Right cardiac atrium (tissue), 5 donors: Measurements from ENCODE around the gene EPHB3. TPM values are rescaled to one million over a fixed set of nuclear protein-coding genes. Genes with fewer than 3 reads are reported as not detected.

Experiments
- ATAC-seq, 2 donors: fragments of 200-7000 bp; cut with Tn5 transposase; one replicate each; pipeline versions ENCODE4 v1.8.0 to v1.9.1; 2020; ENCODE audit warnings: moderate library complexity in 2 of 2, mild to moderate bottlenecking in 1 of 2
- DNase-seq, 3 donors: peaks; one replicate each; pipeline ENCODE4 v3.0.0-alpha.2; 2020
- H3K27ac ChIP-seq: one replicate; pipeline ENCODE4 v1.5.1; 2013; ENCODE audit warnings: mild to moderate bottlenecking, low read length, control low read depth, moderate library complexity
- H3K27me3 ChIP-seq: one replicate; pipeline ENCODE4 v1.6.1; 2013; ENCODE audit not compliant: control insufficient read depth, insufficient read depth
- H3K4me1 ChIP-seq: one replicate; pipeline ENCODE4 v1.6.1; 2013; ENCODE audit warnings: low read length; ENCODE audit not compliant: control insufficient read depth, insufficient read depth
- H3K4me3 ChIP-seq: one replicate; pipeline ENCODE4 v1.5.1; 2013; ENCODE audit warnings: low read length, control low read depth
- H3K9me3 ChIP-seq: one replicate; pipeline ENCODE4 v1.6.1; 2013; ENCODE audit warnings: low read length; ENCODE audit not compliant: control insufficient read depth
- WGBS: extraction: QIAGEN DNeasy Blood & Tissue Kit; methylation state at CpG from one replicate; pipeline ENCODE4 v1.1.7; 2013; 5-methylcytosine and 5-hydroxymethylcytosine counted together
- intact Hi-C, 4 donors: fragments of 100-400 bp; cut with DNase I; formaldehyde crosslinking; loops; one replicate each; pipeline versions ENCODE4 v1.11.0 to v1.14.0; 2022 to 2023
- polyA plus RNA-seq: library from polyadenylated mRNA; stranded (reverse); fragments of 200-250 nt; gene quantifications from one replicate; pipeline ENCODE4 v1.2.3, GENCODE V29; 2013
- total RNA-seq, 4 donors: library from RNA; stranded (reverse); fragmentation: NEBNext Ultra II Directional; extraction: Animal tissue kit (Norgen Biotek cat#: 25700); gene quantifications; one replicate each; pipeline ENCODE4 v1.2.1, GENCODE V29; 2021
- donor health status: healthy with polysubstance abuse.
- donor health status: DM: no; HTN: yes; CAD: no.
- donor health status: DM: no; HTN: no; CAD: no.
- donor health status: DM: no; HTN: yes; CAD: no; lungs with severe emphysema.
- donor health status: DM: yes; HTN: yes; CAD: no.

The EPHB3 gene
- total and polyA plus RNA-seq, 5 donors = 0.52 to 3.4 (median 2.9) TPM

DNA sequence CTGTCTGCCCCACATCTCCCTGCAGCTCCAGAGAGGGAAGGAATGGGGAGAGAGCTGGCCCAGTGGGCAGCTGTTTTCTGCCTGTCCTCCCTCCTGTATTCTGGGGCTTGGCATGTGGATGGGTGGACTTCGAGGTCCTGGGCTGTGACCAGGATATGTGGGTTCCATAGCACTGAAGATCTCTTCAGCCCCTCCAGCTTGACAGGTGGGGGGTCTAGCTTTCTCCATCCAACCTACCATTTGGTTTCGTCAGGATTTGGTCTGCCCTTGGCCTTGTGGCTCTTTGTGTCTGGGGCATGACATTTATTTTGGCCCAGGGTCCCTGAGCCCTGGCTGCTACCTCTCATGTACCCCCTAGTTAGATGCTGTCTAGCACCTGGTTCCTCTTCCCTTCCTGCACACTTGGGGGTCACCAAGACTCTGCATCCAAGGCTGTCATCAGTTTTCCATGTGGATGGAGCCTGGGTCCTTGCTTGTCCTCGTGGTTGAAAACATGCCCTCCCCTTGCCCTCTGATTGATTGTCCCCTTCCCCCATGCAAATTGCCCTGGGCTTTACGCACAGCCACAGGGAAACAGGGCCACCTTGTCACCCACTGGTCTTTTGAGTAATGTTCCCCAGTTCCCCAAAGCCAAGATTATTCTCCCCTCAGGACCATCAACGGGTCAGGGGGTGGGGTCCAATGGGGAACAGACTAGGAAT, 3.2 kb downstream of the EPHB3 start:
- no peaks in the 10 kb centered on the region for H3K4me1 ChIP-seq
- 74% methylated on average over 5 of the region's 5 CpGs for WGBS
- peak in 1 of 3 donors; percentile 13 for DNase-seq
- H3K27ac ChIP-seq = no peak overlapping the region
- H3K27me3 ChIP-seq = no peaks in the 10 kb centered on the region
- no peak for ATAC-seq
- intact Hi-C loops = loop anchor here in 1 of 4 donors (5.0 kb wide), 1 partner anchor 162 kb away; no protein-coding TSS in a partner anchor
- H3K9me3 ChIP-seq = no peaks in the 10 kb centered on the region
- no peak overlapping the region for H3K4me3 ChIP-seq

DNA sequence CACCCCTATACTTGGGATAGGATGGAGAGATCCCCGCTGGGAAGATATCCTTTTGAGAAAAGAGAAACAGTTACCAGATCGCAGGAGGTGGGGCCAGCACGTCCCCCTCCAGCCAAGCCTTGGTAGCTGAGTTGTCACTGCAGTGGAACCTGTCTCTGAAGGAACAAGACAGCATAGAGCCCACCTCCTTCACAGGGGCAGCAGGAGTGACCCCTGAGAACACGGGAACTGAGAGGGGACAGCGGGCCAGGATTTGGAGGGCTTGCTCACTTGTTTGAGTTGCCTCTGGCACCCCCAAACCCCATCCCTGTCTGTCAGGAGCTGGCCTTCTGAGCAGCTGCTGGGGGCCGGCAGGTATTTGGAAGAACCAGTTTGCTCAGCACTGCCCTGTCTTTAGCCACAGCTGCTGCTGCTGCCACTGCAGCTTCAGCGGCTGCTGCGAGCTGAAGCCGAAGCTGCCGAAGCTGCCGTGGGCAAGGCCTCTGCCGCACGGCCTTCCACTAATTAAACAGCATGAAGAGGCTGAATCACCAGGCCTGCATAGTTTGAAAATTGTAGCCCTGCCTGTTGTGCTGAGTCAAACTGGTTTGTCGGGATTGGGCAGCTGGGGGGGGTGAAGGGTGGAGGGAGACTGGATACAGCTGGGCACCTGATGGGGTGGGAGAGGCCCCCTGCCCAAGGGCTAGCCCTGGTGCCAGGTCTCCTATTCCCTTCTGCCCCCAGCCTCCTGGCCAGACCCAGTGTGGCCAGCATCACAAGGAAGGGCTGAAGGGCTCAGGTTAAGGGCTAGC, 4.0 kb downstream of the EPHB3 start:
- H3K4me3 ChIP-seq = no peak overlapping the region
- intact Hi-C loops = loop anchor here in 1 of 4 donors (5.0 kb wide), 1 partner anchor 162 kb away; no protein-coding TSS in a partner anchor

DNA sequence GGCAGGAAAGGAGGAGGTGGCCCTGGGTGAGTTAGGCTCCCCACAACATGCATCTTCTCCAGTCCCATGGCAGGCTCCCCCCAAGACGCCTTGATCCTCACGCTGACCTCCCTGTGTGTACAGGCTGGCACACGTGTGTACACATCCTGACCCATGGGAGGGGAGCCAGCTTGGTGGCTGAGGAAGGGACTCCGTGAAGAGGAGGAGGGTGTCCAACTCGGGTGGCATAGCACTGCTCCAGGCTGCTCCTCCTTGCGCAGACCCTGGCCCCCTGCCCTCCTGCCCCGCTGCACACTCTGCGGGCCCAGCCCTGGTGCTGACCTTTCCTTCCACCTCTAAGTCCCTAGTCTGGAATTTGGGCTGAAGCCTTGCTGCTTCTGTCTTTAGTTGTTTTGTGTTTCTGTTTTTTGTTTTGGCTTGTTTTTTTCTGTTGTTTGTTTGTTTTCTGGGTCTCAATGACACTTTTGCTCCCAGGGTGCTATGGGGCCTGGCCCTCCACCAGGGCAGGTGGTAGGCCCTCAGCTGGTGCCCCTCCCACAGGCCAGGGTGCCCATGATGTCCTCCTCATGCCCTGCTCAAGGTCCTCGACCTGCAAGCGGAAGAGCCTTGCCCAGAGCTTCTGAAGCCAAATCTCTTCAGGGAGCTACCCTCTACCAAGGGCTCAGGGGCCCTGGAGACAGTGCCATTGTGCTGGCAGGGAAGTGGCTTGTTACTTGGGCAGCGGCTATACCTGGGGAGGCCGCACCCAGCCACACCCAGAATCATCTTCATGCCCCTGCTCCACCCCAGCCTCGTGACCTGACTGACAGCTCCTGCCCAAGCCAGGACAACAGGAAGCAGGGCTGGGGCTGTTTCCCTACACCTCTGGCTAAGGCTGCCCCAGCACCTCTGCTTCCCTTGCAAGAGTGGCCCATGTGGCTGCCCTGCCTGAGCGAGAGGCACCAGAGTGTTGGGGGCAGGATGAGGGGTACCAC, 5.1 kb downstream of the EPHB3 start:
- peak in 1 of 3 donors; percentile 52 for DNase-seq
- Histone ChIP-seq H3K27ac (no peak overlapping the region), H3K4me3 (no peak overlapping the region), H3K9me3 (no peaks in the 10 kb centered on the region), H3K27me3 (no peaks in the 10 kb centered on the region), H3K4me1 (no peaks in the 10 kb centered on the region)
- ATAC-seq = no peak
- WGBS = 82% methylated on average over 14 of the region's 14 CpGs
- intact Hi-C loops = loop anchor here in 1 of 4 donors (5.0 kb wide), 1 partner anchor 161 kb away; no protein-coding TSS in a partner anchor

More for the DNA sequence above, 4.0 kb downstream of the EPHB3 start:
- 57% methylated on average over 14 of the region's 14 CpGs for WGBS
- Histone ChIP-seq H3K9me3 (no peaks in the 10 kb centered on the region), H3K4me1 (no peaks in the 10 kb centered on the region), H3K27me3 (no peaks in the 10 kb centered on the region), H3K27ac (no peak overlapping the region)
- ATAC-seq (no peak), DNase-seq (peak in 1 of 3 donors; percentile 62)

DNA sequence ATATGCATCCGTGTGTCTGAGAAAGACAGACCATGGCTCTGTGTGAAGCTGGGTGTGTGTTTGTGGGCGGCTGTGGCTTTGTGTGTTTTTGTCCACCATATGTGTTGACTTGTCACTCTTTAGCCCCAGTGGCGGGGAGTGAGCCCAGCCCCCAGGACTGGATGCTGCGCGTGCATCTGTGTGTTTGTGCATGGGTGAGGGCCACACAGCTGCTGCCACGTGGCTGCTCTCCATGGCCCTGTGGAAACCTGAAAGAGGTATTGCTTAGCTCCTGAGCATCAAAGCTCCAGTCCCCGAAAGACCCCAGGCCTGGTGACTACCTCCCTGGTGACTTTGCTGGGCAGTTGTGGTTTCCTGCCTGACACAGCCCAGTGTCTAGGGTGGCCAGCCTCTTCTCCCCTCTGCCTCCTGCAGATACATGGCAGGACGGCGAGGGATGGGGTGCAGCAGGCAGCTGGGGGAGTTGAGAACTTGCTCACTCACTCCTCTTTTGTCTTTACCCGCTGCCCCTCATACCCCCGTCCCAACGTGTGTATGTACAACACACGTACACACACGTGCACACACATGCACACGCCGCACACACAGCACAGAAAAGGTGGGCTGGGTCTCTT, 6.5 kb downstream of the EPHB3 start:
- Histone ChIP-seq H3K27ac (no peak overlapping the region), H3K4me3 (no peak overlapping the region), H3K4me1 (no peaks in the 10 kb centered on the region), H3K9me3 (no peaks in the 10 kb centered on the region), H3K27me3 (no peaks in the 10 kb centered on the region)
- peak in 1 of 3 donors; percentile 56 for DNase-seq
- ATAC-seq = no peak
- intact Hi-C loops = loop anchor here in 1 of 4 donors (5.0 kb wide), 1 partner anchor 159 kb away; no protein-coding TSS in a partner anchor
- 59% methylated on average over 16 of the region's 16 CpGs for WGBS

DNA sequence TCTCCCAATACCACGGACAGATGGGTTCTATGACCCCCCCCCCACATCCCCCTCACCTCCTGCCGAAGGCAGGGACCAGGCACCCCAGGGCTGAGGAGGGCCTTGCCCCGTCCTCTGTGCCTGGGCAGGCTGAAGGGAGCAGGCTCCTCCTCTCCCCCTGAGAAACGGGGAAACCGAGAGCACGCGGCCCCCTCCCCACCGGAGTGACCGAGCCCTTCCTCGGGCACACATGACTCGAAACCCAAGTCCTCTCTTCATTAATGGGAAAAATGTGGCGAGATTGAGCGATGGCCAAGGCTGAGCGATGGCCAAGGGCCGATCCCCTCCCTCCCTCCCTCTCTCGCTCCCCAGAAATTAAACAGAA, 7.0 kb downstream of the EPHB3 start:
- intact Hi-C loops = loop anchor here in 1 of 4 donors (5.0 kb wide), 1 partner anchor 159 kb away; no protein-coding TSS in a partner anchor
- Histone ChIP-seq H3K27me3 (no peaks in the 10 kb centered on the region), H3K4me3 (peak overlapping the region; percentile 49), H3K27ac (no peak overlapping the region), H3K4me1 (no peaks in the 10 kb centered on the region), H3K9me3 (no peaks in the 10 kb centered on the region)
- DNase-seq (no peak), ATAC-seq (peak; percentile 2 to 12)
- WGBS = 4% methylated on average over 16 of the region's 16 CpGs

DNA sequence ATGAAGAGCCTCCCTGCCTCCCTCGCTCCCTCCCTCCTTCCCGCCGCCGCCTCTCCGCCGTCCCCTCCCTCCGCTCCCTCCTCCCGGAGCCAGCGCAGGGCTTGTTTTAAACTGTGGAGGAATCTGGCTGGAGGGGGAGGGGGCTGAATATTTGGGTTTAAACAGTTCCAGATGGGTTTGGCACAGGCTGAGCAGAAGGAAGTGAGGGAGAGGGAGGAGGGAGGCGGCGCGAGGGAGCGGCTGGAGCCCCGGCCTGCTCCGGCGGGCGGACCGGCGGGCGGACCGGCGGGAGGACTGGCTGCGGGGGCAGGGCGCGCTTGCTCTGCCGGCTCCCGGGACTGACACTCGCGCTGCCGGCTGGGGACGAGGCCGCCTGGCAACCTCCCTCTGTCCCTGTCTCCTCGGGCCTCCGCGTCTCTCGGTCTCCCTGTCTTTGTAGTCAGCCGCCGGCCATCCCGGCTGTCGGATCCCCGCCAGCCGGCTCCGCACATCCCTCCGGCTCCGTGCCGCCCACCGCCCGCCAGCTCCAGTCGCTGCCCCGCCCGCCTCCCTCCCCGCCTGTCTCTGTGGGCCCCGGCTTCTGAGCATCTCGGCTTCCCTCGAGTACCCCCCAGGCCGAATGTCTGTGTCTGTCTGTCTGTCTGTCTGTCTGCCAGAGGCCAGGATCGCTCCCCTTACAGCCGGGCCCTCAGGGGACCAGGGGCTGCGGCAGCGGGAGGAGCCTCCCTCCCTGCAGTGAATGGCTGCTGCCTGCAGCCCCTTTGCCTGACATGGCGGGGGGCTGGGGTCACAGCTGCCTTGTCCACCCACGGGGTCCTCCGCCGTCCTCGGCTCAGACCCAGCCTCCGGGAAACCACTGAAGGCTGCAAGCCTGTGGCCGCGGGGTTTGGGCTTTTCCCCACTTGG, 7.6 kb downstream of the EPHB3 start:
- DNase-seq = peak; percentile 85 to 93 (median 92)
- intact Hi-C loops = loop anchor here in 1 of 4 donors (5.0 kb wide), 1 partner anchor 158 kb away; no protein-coding TSS in a partner anchor
- Histone ChIP-seq H3K27me3 (no peaks in the 10 kb centered on the region), H3K4me3 (peak overlapping the region; percentile 49), H3K4me1 (no peaks in the 10 kb centered on the region), H3K9me3 (no peaks in the 10 kb centered on the region), H3K27ac (no peak overlapping the region)
- WGBS = 7% methylated on average over 67 of the region's 68 CpGs
- peak; percentile 84 to 91 for ATAC-seq

DNA sequence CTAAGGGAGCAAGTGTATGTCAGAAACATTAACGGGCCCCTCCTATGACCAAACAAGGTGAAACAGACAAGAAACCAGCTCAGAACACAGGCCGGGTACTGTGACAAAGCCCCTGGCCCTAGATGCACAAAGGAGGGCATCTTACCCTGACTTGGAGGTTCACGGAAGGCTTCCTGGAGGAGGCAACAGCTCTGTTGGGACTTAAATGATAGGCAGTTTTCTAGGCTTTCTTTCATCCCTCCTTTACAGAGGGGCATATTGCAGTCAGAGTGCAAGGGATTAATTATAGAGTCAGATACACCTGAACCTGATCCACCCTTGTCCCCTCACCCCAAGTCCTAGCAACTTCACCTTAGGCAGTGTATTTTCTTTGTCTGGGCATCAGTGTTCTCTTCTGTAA, 8.4 kb downstream of the EPHB3 start:
- ATAC-seq = no peak
- Histone ChIP-seq H3K27me3 (no peaks in the 10 kb centered on the region), H3K9me3 (no peaks in the 10 kb centered on the region), H3K4me1 (no peaks in the 10 kb centered on the region), H3K4me3 (no peak overlapping the region), H3K27ac (no peak overlapping the region)
- WGBS = 76% methylated on average over 3 of the region's 3 CpGs
- intact Hi-C loops = no loop called here
- DNase-seq = no peak

DNA sequence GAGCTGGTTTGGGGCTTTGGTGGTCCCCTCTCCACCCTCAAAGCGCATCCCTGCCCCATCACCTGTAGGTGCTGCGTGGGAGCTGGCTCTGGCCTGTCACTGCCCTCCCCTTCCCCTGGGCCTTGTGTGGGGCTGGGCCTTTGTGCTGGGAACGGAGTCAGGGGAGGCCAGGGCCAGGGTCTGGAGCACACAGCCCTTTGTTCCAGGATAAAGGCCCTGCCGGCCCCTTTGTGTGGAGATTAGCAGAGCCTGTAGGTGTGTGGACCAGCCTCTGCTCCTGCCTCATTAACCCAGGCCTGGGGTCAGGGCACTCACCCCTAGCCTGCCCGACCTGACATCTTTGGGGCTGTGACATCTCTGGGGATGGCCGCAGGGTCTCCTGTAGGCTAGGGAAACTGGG, 8.9 kb downstream of the EPHB3 start:
- intact Hi-C loops = no loop called here
- Histone ChIP-seq H3K27me3 (no peaks in the 10 kb centered on the region), H3K27ac (no peak overlapping the region), H3K4me3 (no peak overlapping the region), H3K9me3 (no peaks in the 10 kb centered on the region), H3K4me1 (no peaks in the 10 kb centered on the region)
- DNase-seq (no peak), ATAC-seq (no peak)
- WGBS = 92% methylated on average over 6 of the region's 6 CpGs

DNA sequence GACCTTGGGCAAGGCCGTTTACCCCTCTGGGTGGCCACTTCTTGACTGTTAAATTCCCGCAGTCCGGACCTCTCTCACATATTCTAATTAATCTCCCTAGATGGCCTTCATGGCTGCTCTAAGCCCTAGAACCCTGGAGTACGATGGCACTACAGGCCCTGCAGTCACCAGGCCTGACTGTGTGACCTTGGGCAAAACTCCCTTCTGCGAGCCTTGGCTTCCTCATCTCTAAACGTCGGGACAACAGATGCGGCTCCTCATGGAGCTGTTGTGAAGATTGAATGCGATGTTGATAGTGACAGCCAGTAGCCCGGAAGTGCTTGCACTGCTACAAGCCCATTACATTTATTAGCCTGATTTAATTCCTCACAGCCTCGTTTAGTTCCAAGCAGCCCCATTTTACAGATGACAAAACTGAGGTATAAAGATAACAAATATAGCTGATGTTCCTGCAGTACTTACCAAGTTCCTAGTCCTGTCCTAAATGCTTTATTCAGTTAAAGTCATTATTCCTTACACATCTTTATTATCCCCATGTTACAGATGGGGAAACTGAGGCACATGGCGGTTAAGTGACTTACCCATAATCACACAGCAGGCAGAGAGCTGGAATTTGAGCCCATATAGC, 10.3 kb downstream of the EPHB3 start:
- H3K4me1 ChIP-seq = no peaks in the 10 kb centered on the region
- WGBS = 70% methylated on average over 12 of the region's 12 CpGs
- no peaks in the 10 kb centered on the region for H3K27me3 ChIP-seq
- DNase-seq = no peak
- no peak for ATAC-seq
- no peak overlapping the region for H3K4me3 ChIP-seq
- no peak overlapping the region for H3K27ac ChIP-seq
- no peaks in the 10 kb centered on the region for H3K9me3 ChIP-seq
- intact Hi-C loops = no loop called here
